ENCODE results near the gene TULP1.
A peak's percentile ranks its signal among the peaks of the same experiment; 100 is the strongest.
"Not testable (repeated sequence)": the region's sequence is repeated elsewhere in the genome, so short reads cannot be mapped to it uniquely, and the experiment has no call there.

TULP1 gene
- total RNA-seq, result 0 to 0.16 (median 0) reads per million in 18 experiments

DNA sequence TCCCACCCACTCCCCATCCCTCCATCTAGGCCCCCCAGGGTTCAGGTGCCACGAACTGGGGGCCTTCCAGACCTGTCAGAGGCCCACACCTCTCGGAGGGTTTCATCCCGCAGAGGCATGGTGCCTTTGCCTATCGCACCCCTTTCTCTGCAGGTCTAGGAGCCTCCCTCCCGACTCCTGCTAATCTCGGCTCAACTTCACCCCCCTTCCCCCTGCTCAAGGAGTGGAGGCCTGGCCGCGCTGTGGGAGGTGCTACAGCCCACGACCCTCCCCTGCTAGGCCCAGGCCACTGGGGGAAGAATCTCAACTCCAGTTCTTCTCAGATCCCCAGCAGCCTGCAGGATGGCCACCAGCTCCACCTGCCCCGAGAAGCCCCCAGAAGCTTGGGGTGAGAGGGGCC, at the start of gene TULP1:
Gene TULP1 (minus strand): TSS at position 157 of the 400 bp plus-strand sequence. CDS start 38 bp downstream, at position 119.
- DNase-seq, result no peak

DNA sequence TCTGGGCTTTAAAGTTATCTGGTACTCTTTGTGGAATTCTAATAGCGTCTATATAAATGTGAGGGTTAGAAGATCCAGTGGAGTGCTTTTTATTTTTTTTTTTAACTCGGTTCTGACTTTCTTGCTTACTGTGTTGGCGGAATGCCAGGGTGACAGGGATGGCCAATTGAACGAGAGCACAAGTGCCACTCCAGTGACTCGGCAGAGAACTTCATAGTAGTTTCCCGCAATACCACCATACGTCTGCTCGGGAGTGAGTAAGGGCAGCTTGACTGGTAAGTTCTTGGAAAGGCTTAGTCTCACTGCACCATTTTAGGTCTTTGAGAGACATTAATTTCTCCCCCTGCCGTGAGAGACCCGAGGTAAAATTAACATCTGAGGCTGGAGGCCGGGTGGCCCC, 49.4 kb upstream of the TULP1 start:
- DNase-seq, result no peak

DNA sequence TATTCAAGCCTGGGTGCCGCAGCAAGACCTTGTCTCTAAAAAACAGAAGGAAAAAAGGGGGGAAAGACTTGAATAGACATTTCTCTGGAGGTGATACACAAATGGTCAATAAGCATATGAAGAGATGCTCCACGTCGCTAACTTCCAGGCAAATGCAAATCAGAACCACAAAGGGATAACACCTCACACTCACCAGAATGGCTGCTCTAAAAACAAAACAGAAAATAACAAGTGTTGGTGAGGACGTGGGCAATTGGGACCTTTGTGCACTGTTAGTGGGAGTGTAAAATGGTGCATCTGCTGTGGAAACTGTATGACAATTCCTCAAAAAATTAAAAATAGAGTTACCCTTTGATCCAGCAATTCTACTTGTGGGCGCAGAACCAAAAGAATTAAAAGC, 48.4 kb upstream of the TULP1 start:
- DNase-seq, result no peak

DNA sequence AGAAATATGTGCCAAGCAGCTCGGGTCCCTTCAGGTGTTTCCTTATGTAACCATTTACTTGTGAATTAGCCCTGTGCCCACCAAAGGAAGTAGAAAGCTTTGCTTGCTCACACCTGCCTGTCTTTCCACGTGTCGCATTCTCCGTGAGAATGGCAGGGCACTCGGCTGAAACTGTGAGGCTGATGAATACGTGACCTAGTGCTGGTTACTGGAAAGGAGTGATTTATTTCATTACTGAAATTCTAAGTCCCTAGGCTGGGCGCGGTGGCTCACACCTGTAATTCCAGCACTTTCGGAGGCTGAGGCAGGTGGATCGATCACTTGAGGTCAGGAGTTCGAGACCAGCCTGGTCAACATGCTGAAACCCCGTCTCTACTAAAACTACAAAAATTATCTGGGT, 45.9 kb upstream of the TULP1 start:
- DNase-seq, result no peak

DNA sequence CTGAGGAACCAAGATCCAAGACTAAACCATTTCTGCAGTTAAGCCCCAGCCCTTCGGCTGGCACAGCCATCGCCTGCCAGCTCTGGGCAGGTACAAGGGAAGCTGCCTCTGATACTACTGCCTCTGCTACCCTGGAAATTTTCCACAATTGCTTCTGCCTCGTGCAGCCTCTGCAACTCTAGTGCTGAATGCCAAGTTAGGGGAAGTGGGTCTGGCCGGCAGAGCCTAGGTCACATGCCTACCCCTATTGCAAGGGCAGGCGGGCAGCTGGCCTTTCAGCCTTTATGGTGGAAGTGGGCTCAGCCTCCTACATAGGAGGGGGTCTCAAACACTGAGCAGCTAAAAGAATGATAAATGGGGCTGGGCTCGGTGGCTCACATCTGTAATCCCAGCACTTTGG, 44.5 kb upstream of the TULP1 start:
- DNase-seq, result peak; percentile 69 to 79

DNA sequence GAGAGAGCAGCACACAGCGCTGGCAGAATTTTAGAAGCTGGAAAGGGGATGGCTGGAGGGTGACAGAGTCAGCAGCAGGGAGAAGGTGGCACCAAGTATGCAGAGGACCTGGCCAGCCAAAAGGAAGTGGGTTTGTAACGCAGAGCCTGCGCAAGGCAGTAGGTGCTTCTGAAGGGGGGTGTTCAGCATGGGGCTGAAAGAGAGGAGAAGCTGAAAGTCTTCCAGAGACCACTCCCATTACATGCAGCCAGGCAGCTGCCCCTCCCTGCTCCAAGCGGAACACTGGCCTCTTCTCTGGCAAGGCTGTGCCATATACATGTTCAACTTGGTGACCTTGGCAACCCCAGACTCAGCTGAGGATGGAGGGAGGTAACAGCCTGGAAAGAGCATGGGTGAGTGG, 42.1 kb upstream of the TULP1 start:
- DNase-seq, result no peak

DNA sequence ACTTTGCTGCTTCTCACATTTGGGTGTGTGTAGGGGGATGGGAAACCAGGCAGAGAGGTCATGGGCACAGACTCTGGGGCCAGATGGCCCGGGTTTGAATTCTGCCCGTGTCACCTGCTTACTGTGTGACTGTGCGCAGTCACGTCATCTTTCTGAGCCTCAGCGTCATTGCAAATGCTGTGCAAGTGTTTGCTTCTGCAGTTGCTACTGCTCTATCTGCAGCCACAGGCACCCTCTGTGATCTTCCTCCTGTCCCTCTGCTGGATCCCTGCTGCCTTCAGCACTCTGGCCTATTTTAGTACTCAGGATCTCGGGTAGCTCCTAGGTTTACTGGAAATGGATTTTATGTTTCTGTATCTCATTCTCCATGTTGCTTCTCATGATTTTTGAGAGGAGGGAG, 40.6 kb upstream of the TULP1 start:
- DNase-seq, result no peak

DNA sequence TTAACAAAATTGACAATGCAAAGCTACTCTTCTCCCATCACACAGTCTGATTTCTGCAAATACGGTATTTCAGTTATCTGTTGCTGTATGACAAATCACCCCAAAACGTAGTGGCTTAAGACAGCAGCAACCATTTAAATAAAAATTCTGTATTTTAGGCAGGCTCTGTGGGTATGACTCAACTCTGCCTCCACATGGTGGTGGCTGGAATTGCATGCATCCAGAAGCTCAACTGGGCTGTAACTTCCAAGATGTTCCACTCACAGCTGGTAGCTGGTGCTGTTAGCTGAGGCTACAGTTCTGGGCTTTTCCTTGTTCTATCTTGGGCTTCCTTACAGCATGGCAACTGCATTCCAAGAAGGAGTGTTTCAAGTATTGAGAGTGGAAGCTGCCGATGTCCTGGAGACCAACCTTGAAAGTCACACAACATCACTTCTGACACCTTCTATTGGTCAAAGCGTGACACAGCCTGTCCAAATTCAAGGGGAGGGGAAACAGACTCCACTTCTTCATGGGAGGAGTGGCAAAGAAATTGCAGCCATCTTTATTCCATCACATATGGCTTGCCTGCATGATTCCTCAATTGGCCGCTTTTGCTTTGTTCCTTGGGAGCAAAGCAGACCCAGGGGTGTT, 39.7 kb upstream of the TULP1 start:
- DNase-seq, result peak; percentile 69 to 72

DNA sequence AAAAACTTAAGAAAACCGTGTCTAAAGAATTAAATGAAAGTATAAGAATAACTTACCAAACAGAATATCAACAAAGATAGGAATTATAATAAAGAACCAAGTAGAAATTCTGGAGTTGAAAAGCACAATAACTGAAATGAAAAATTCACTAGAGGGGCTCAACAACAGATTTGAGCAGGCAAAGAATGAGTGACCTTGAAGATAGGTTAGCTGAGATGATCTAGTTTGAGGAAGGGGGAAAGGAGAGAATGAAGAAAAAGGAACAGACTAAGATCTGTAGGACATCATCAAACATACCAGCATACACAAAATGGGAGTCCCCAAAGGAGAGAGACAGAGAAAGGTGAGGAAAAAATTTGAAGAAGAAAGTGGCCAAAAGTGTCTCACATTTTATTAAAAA, 37.7 kb upstream of the TULP1 start:
- DNase-seq, result no peak

DNA sequence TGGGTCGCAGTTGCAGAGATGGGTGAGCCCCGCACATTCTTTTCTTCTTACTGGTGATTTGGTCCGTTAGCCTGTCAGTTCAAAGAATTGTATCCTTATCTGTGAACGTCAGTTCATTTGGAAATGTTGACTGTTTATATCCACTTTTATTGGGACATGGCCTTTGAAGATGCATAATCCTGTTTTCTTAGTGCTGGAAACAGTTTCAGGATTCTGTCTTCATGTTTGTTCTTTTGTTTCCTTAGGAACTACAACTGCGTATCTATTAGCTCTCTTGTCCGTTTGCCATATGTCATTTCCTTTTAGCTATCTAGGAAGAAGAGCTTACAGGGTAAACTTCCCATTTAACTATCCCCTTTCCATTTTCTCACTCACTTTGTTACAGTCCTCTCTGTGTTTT, 35.0 kb upstream of the TULP1 start:
- DNase-seq, result no peak

DNA sequence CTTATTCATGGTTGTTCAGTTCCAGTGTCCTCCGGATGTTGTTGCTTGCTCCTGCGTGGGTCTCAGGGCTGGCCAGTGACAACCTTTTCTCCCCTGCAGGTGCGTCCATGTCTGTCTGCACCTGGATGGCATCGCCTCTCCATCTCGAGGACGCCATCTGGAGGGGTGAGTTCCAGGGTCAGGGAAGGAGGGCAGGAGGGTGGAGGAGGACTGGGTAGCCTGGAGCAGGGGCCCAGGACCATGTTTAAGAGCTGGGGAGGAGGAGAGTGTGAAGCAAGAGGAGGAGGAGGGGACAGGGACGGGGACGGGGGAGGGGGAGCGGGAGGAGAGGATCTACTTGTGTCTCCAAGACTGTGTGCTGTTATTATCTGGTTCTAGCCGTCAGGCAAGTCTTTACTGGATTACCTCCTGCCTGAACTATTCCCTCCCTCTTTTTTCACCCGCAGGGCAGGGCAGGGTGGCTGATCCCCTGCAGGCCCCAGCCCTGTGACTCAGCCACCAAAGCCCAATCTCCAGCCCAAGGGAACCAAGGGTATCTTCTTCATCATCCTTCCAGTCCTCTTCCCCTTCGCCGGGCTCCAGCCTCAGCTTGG, 32.2 kb upstream of the TULP1 start:
- DNase-seq, result no peak

DNA sequence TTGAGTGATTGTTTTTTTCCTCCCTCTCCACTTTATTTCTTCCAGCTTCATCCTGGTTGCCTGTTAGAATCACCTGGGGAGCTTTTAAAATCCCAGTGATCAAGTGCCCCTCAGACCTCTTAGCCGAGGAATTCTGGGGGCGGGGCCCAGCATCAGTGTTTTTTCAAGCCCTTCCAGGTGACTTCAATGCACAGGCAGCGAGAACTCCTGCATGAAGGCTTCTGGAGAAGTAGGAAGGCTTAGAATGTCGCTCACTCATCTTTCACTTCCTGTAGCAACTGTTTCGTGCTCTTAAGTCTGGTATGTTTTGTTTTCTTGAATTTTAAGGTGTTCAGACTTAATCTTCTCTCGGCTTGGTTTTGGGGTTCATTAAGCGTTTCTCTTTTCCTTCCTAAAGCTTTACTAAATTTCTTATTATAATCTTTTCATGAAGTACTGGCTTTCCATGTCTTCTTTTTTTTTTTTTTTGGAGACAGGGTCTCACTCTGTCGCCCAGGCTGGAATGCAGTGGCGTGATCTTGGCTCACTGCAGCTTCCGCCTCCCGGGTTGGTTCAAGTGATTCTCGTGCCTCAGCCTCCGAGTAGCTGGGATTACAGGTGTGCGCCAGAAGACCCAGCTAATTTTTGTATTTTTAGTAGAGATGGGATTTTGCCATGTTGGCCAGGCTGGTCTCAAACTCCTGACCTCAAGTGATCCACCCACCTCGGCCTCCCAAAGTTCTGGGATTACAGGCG, 30.9 kb upstream of the TULP1 start:
- no peak for DNase-seq

DNA sequence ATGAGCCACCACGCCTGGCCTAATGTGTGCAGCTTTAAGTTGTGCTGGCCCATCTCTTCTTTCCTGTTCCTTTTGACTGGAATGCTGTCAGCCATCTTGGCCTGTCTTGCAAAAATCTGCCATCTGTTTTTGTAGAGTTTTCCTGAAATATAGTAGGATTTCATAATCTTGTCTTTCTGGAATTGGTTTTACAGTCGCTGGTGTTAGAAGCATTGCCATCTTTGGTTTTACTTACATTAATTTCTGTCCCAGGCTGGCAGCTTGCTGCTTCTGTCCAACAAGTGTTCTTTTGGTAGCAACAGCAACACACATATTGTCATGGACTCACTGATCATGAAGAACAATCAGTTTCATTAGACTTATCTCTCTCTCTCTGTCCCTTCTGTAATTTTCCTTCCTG, 29.1 kb upstream of the TULP1 start:
- no peak for DNase-seq

DNA sequence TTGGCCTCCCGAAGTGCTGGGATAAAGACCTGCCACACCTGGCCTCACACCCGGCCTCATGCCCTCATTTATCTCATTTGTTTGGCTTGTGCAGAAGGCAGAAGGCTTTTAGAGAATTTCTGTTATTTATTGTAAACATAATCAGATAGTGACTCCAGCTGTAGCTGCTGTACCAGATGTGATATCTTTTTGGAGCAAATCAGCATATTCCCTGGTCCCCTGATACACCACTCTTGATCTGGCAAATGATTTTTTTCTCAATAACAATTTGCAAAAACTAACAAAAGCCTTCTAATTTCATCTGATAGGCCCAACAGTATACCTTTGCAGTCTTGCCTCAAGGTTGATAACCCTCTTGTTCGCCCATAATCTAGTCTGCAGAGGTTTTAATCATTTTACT, 26.5 kb upstream of the TULP1 start:
- no peak for DNase-seq

DNA sequence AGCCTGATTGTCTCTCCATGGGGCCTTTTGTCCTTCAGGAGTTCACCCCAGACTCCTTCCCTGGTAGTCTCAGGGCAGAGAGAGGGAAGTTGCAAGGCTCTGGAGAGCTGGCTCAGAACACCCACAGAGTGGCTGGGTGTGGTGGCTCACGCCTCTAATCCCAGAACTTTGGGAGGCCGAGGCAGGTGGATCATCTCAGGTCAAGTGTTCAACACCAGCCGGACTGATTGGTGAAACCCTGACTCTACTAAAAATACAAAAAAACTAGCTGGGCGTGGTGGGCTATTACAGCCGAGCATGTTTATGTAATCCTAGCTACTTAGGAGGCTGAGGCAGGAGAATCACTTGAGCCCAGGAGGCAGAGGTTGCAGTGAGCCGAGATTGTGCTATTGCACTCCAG, 23.2 kb upstream of the TULP1 start:
- not testable (repeated sequence) for DNase-seq

DNA sequence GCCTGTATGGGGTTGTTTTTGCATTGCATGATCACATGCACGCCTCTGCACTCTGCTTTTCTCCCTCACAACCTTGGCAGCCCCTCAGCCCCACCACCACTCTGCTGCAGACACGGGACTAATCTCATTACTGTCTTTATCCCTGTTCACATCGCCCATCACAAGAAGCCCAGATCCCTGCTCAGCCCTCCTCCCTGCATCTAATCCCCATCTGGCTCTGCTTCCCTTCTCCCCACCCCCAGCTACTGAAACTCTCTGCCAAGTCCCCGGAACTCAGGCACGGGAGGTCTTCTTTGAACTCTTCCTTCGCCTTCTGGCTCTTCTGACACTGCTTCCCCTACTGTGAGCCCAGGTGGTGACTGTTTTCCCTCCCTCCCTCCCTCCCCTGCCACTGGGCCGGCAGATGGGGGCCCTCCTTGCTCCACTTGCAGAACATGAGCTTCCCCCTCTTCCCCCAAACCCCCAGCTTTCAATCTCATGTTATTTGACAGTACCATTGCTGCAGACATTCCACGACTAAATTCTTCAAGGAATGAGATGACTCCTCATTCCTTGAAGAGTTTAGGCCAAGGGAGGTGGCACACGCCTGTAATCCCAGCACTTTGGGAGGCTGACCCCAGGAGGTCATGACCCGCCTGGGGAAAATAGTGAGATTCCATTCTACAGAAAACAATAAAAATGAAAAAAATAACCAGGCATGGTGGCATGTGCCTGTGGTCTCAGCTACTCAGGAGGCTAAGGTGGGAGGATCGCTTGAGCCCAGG, 21.9 kb upstream of the TULP1 start:
- DNase-seq, result no peak

DNA sequence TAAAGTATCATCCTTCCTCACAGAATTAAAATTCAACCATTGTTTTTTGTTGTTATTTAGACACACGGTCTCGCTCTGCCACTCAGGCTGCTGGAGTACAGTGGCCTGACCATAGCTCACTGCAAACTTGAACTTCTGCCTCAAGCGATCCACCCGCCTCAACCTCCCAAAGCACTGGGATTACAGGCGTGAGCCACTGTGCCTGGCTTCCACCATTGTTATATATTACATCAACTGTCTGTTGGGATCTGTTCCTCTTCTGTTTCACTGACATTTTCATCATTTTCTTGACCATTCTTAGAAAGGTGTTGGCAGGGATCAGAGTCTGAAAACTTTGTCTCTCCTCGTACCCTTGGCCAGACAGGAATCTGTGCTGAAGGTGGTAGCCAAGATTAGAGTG, 21.3 kb upstream of the TULP1 start:
- DNase-seq, result no peak

DNA sequence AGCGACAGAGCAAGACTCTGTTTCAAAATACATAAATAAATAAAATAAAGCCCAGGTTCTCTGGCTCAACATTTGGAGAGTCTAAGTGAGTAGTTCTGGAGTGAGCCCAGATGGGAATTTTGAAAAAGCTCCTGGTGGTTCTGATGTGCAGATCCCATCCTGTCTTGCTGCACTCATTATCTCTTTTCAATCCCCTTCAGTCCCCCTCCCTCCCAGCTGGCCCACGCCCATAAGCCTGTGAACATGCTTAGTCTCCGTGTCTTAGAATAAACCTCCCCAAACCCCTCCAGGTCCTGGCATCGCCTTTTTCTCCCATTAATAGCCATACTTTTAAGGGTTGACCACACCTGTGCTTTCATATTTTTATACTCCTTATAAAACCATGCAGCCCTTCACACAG, 19.4 kb upstream of the TULP1 start:
- no peak for DNase-seq

DNA sequence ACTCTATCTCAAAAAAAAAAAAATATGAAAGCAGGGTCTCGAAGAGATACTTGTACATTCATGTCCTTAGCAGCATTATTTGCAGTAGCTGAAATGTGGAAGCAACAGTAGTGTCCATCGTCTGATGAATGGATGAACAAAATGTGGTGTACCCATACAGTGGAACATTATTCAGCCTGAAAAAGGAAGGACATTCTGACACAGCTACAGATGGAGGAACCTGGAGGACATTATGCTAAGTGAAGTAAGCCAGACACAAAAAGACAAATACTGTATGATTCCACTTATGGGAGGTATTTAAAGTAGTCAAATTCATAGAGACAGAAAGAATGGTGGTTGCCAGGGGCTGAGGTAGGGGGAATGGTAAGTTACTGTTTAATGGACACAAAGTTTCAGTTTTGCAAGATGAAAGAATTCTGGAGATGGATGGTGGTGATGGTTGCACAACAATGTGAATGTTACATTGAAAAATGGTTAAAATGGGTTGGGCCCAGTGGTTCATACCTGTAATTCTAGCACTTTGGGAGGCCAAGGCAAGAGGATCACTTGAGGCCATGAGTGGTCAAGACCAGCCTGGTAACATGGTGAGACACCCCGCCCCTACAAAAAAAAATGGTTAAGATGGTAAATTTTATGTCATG, 11.8 kb upstream of the TULP1 start:
- DNase-seq, result no peak

DNA sequence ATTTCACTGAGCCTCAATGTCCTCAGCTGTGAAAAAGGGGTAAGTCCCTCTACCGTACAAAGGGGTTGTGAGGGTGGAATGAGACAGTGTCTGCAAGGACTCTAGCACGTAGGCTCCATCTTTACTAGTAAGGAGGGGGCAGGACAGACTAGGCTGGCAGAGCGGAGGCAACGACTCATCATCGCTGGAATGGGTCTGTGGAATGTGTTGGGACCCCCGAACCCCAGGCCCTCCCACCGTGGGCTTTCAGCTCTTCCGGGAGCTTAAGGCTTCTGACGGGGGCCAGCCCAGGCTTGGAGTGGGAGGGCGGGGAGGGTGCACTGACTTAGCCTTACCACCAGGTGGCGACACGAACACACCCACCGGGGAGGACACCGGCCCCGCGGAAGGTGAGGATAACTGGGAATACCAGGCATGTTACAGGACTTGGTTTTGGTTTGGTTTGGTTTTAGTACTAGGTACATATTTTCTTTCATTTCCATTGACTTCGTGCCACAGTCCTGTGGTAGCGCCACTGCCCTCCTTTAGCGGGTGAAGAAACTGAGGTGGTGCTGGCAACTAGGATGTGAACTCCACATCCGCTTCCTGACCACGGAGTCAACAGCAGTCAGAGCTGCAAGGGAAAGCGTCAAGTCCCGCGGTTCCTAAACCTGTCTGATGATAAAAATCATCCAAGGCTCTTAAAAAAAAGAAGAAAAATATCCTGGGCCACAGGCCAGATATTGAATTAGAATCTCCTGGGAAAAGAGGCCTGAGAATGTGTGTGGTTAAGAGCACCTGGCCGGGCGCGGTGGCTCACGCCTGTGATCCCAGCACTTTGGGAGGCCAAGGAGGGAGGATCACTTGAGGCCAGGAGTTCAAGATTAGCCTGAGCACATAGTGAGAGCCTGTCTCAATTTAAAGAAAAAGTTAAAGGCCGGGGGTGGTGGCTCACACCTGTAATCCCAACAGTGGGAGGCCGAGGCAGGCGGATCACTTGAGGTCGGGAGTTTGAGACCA, 10.3 kb upstream of the TULP1 start:
- DNase-seq, result peak; percentile 61 to 66

DNA sequence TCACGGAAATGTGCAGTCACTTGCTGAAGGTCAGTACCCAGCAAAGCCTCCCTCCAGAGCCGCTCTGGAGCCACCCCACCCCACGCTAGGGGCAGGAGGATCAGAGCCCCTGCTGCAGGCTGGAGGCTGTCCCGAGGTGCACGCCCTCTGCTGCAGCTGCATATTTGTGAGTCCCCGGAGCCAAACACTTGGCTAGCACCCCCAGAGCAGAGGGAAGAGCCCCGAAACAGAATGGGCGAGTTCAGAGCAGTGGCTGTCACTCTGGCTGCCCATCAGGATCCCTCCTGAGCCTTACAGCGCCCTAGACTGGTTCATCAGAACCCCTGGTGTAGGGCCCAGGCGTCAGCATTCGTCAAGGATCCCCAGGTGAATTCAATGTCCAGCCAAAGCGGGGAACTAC, 9.5 kb upstream of the TULP1 start:
- DNase-seq, result no peak

DNA sequence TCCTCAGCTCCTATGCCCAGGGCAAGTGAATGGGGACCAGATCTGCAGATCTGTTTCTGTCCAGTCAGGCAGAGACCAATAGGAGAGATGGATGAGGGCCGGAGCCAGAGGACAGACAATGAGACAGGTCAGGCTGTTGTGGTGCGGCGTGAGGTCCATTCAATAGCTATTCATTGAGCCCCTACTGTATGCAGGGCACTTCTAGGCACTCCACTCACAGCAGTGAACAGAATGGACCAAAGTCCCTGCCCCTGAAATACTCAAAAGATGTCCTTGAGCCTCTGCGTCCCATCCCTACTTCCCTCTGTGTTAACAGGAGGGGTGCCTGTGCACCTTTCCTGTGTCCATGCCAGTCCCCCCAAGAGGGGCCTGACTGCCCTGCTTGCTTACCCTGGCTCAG, 8.5 kb upstream of the TULP1 start:
- no peak for DNase-seq

All from inflammatory macrophage (primary cell).